A549 (cell line): ENCODE measurements around the gene CHTF18. TPM values are rescaled to one million over a fixed set of nuclear protein-coding genes. Genes with fewer than 3 reads are reported as not detected.
A peak's percentile ranks its signal among the peaks of the same experiment; 100 is the strongest.

Source experiments
- ATAC-seq, 2 experiments: fragments of 200-7000 bp in 1 of 2; fragments of >200 bp in 1 of 2; cut with Nextera tagmentation in 1 of 2; cut with Tn5 transposase in 1 of 2; 3 replicates each; pipeline versions ENCODE4 v1.8.0 to v1.9.1; 2018 to 2020; ENCODE audit warnings: mild to moderate bottlenecking in 1 of 2, moderate library complexity in 1 of 2
- CTCF ChIA-PET: fragments of 300-600 bp; sonication (Branson Sonifier 250); formaldehyde crosslinking; extraction: SDS; loops from one replicate; lab custom pipeline; 2021; ENCODE audit warnings: antibody characterized with exemption, inconsistent platforms; lab: Yijun Ruan, JAX
- POLR2A ChIA-PET: fragments of 350-600 bp; formaldehyde crosslinking; extraction: SDS; loops from one replicate; lab custom pipeline; 2021; ENCODE audit warnings: antibody characterized with exemption, inconsistent platforms; lab: Yijun Ruan, JAX
- DNase-seq, 2 experiments: peaks; one replicate each; pipeline versions ENCODE4 v3.0.0 to v3.0.0-alpha.2; 2011 to 2016; ENCODE audit warnings: low read depth in 1 of 2, low spot score in 1 of 2
- FAIRE-seq: peaks from 2 replicates; lab custom pipeline; 2011; peaks lifted over from hg19 to GRCh38; lab: Jason Lieb, UNC
- H3K27ac ChIP-seq, 2 experiments: fragments of >200 bp; sonication (Bioruptor Twin); formaldehyde crosslinking; 3 replicates each; pipeline ENCODE4 v1.5.1; 2016 to 2017
- H3K4me1 ChIP-seq: fragments of >200 bp; sonication (Bioruptor Twin); formaldehyde crosslinking; 3 replicates; pipeline ENCODE4 v1.6.1; 2016
- H3K4me2 ChIP-seq: fragments of >200 bp; sonication (Bioruptor Twin); formaldehyde crosslinking; 3 replicates; pipeline ENCODE4 v1.6.1; 2016
- H3K4me3 ChIP-seq: fragments of >200 bp; sonication (Bioruptor Twin); formaldehyde crosslinking; 3 replicates; pipeline ENCODE4 v1.5.1; 2016
- H3K9me3 ChIP-seq: fragments of >200 bp; sonication (Bioruptor Twin); formaldehyde crosslinking; 3 replicates; pipeline ENCODE4 v1.6.1; 2016
- BCL3 ChIP-seq: fragments of >200 bp; sonication (Bioruptor Twin); formaldehyde crosslinking; IDR thresholded peaks from 3 replicates; pipeline ENCODE4 v1.6.1; 2016
- CEBPB ChIP-seq, 2 experiments: fragments of >200 bp in 1 of 2; sonication (Bioruptor Twin) in 1 of 2; formaldehyde crosslinking in 1 of 2; IDR thresholded peaks; 2 replicates each; pipeline ENCODE4 v1.6.1; 2012 to 2016
- EHF ChIP-seq: fragments of 250-450 bp; sonication (Bioruptor Pico); IDR thresholded peaks from 2 replicates; pipeline ENCODE4 v1.5.0; 2020; ENCODE audit warnings: mild to moderate bottlenecking
- ESRRA ChIP-seq: fragments of 150-350 bp; IDR thresholded peaks from 2 replicates; pipeline ENCODE4 v1.6.1; 2014; ENCODE audit warnings: mild to moderate bottlenecking, low read length, borderline replicate concordance
- FOSL2 ChIP-seq, 2 experiments: fragments of 450-650 bp in 1 of 2; fragments of >200 bp in 1 of 2; sonication (Bioruptor Twin) in 1 of 2; formaldehyde crosslinking; IDR thresholded peaks; 2 replicates each; pipeline versions ENCODE4 v1.5.0 to v1.6.1; 2016 to 2020; ENCODE audit warnings: mild to moderate bottlenecking in 1 of 2, moderate library complexity in 1 of 2
- FOXS1 ChIP-seq: fragments of 250-450 bp; sonication (Bioruptor Pico); IDR thresholded peaks from 2 replicates; pipeline ENCODE4 v1.5.0; 2020; ENCODE audit warnings: mild to moderate bottlenecking, moderate library complexity
- HES2 ChIP-seq: fragments of >200 bp; sonication (Bioruptor Twin); formaldehyde crosslinking; IDR thresholded peaks from 2 replicates; pipeline ENCODE4 v1.6.1; 2016
- HEYL ChIP-seq: fragments of 250-450 bp; sonication (Bioruptor Pico); IDR thresholded peaks from 2 replicates; pipeline ENCODE4 v1.8.0; 2021; ENCODE audit warnings: mild to moderate bottlenecking, moderate library complexity
- KDM5A ChIP-seq: fragments of 200-600 bp; sonication (generic); IDR thresholded peaks from 2 replicates; pipeline ENCODE4 v1.6.1; 2016; ENCODE audit warnings: antibody characterized with exemption, mild to moderate bottlenecking
- MAFK ChIP-seq: fragments of 450-650 bp; IDR thresholded peaks from 2 replicates; pipeline ENCODE4 v1.6.1; 2014; ENCODE audit not compliant: partially characterized antibody
- NFE2L2 ChIP-seq: fragments of 150-350 bp; conservative IDR thresholded peaks from 2 replicates; pipeline ENCODE4 v1.6.1; 2014; ENCODE audit warnings: low read length
- NR3C1 ChIP-seq: fragments of >200 bp; sonication (Bioruptor Twin); formaldehyde crosslinking; IDR thresholded peaks from 3 replicates; pipeline ENCODE4 v1.6.1; 2017
- PBX3 ChIP-seq: IDR thresholded peaks from 2 replicates; pipeline ENCODE4 v1.6.1; 2012
- PHF8 ChIP-seq: fragments of 200-600 bp; sonication (generic); IDR thresholded peaks from 2 replicates; pipeline ENCODE4 v1.6.1; 2016; ENCODE audit warnings: low read depth, mild to moderate bottlenecking, antibody characterized with exemption, moderate library complexity, borderline replicate concordance
- POLR2A ChIP-seq: IDR thresholded peaks from 2 replicates; pipeline ENCODE4 v1.6.1; 2012; ENCODE audit warnings: mild to moderate bottlenecking, low read length
- POLR2AphosphoS2 ChIP-seq: conservative IDR thresholded peaks from 2 replicates; pipeline ENCODE4 v1.6.1; 2012; ENCODE audit warnings: low read length, improper control_type of control experiment, inconsistent platforms
- RFX5 ChIP-seq: fragments of 450-650 bp; IDR thresholded peaks from 2 replicates; pipeline ENCODE4 v1.7.1; 2014; ENCODE audit warnings: antibody characterized with exemption, mild to moderate bottlenecking, moderate library complexity
- SREBF2 ChIP-seq: fragments of 450-650 bp; IDR thresholded peaks from 2 replicates; pipeline ENCODE4 v1.6.1; 2014; ENCODE audit warnings: mild to moderate bottlenecking, moderate library complexity
- TFCP2L1 ChIP-seq: fragments of 250-450 bp; sonication (Bioruptor Pico); IDR thresholded peaks from 2 replicates; pipeline ENCODE4 v1.5.0; 2021; ENCODE audit warnings: mild to moderate bottlenecking
- WGBS: methylation state at CpG from one replicate; pipeline ENCODE4 v1.1.6; 2017; ENCODE audit errors: missing lambda C conversion rate; 5-methylcytosine and 5-hydroxymethylcytosine counted together
- polyA plus RNA-seq, 4 experiments: library from polyadenylated mRNA; depleted of rRNA in 3 of 4; stranded (reverse); fragments of >200 nt; fragmentation: RNase III in 1 of 4; extraction: RNeasy Plus Mini Kit Qiagen cat#74134 plus additional on column Dnase treatment in 1 of 4; gene quantifications; 2 replicates in 3 of 4; 3 replicates in 1 of 4; pipeline ENCODE4 v1.2.3, GENCODE V29; 2011 to 2017

Gene CHTF18
- polyA plus RNA-seq, 2 of the 4 experiments (the other 2 are of a cell fraction), result 4.8 to 36.7 TPM

- Histone ChIP-seq H3K27ac (peak overlapping the region; percentile 95 to 96), H3K9me3 (no peaks in the 10 kb centered on the region), H3K4me3 (peak overlapping the region; percentile 96), H3K4me1 (peaks cover 6% of the 10 kb centered on the region; the same call in 2 of the 3 replicates), H3K4me2 (peak overlapping the region; percentile 99)
- peak in 1 of 2 experiments; percentile 24; a peak in 3 of 6 replicates for ATAC-seq
- CTCF ChIA-PET, result interaction anchor here (1.0 to 28.0 kb wide), 12 partner anchors 9 to 43 kb away, joined by 3 to 656 read pairs (median 8); partner anchors contain the start of genes ANTKMT, CCDC78, FBXL16 and HAGHL
- no peak for FAIRE-seq
- DNase-seq, result no peak
- TF ChIP-seq ESRRA, result no peak
- TF ChIP-seq NR3C1, result no peak
- TF ChIP-seq HEYL (CRISPR knock-in tag), result no peak
- TF ChIP-seq MAFK, result no peak
- no peak for TF ChIP-seq FOXS1 (CRISPR knock-in tag)
- no peak for TF ChIP-seq RFX5
- TF ChIP-seq PHF8, result no peak
- no peak for TF ChIP-seq POLR2A
- no peak for TF ChIP-seq BCL3
- TF ChIP-seq HES2, result no peak
- POLR2A ChIA-PET, result interaction anchor here (1.7 kb wide), 1 partner anchor 12 kb away, joined by 5 read pairs; no protein-coding TSS in a partner anchor
- WGBS, result 58% methylated on average over 26 of the region's 38 CpGs
These were observed 48.6 kb upstream of the CHTF18 start for GRCh38 chr16:739560-740458.

- TF ChIP-seq PBX3 (no peak), FOXS1 (CRISPR knock-in tag) (no peak), POLR2AphosphoS2 (no peak), SREBF2 (no peak), TFCP2L1 (CRISPR knock-in tag) (no peak), HEYL (CRISPR knock-in tag) (no peak), RFX5 (no peak), CEBPB (IDR thresholded peaks at IDR 0.05) (no peak), EHF (no peak), NFE2L2 (no peak), NR3C1 (no peak), KDM5A (no peak), FOSL2 (IDR thresholded peaks at IDR 0.05) (no peak), FOSL2 (CRISPR knock-in tag; IDR thresholded peaks at IDR 0.05) (no peak)
- POLR2A ChIA-PET, result interaction anchor here (1.7 kb wide), 1 partner anchor 12 kb away, joined by 5 read pairs; no protein-coding TSS in a partner anchor
- WGBS, result 0% methylated on average over 3 of the region's 22 CpGs
- no peak for FAIRE-seq
- CTCF ChIA-PET, result interaction anchor here (0.9 to 28.0 kb wide), 13 partner anchors 10 to 315 kb away, joined by 3 to 656 read pairs (median 7); partner anchors contain the start of genes ANTKMT, CCDC78, CHTF18 and FBXL16
- Histone ChIP-seq H3K9me3 (no peaks in the 10 kb centered on the region), H3K4me2 (peak overlapping the region; percentile 99), H3K4me1 (peaks cover 6% of the 10 kb centered on the region; the same call in 2 of the 3 replicates), H3K27ac (peak overlapping the region; percentile 95 to 96), H3K4me3 (peak overlapping the region; percentile 96)
- ATAC-seq, result peak; percentile 15 to 57; a peak in 4 of 6 replicates
- DNase-seq, result no peak
These were observed 48.0 kb upstream of the CHTF18 start for GRCh38 chr16:740459-740763.
